Stomach (tissue), 9 donors: ENCODE data around the gene P4HTM. TPM values are rescaled to one million over a fixed set of nuclear protein-coding genes. Genes with fewer than 3 reads are reported as not detected.
A peak's percentile ranks its signal among the peaks of the same experiment; 100 is the strongest.

ENCODE experiments used
- DNase-seq, 2 donors: peaks; one replicate each; pipeline versions ENCODE4 v3.0.0 to v3.0.0-alpha.2; 2013 to 2019
- H3K27ac ChIP-seq, 5 donors: fragments of 200-600 bp in 4 of 5; sonication (generic) in 4 of 5; one replicate each; pipeline ENCODE4 v1.5.1; 2013 to 2019; ENCODE audit warnings: mild to moderate bottlenecking in 1 of 5, moderate library complexity in 1 of 5
- H3K27me3 ChIP-seq, 3 donors: fragments of 200-600 bp; sonication (generic); one replicate each; pipeline ENCODE4 v1.5.1; 2017 to 2019; ENCODE audit warnings: mixed run types in 1 of 3
- H3K36me3 ChIP-seq, 4 donors: fragments of 200-600 bp; sonication (generic); 1 replicate in 3 of 4; 2 replicates in 1 of 4; pipeline ENCODE4 v1.5.1; 2016 to 2019
- H3K4me1 ChIP-seq, 4 donors: fragments of 200-600 bp; sonication (generic); one replicate each; pipeline ENCODE4 v1.5.1; 2016 to 2019
- H3K4me3 ChIP-seq, 4 donors: fragments of 200-600 bp; sonication (generic) in 3 of 4; one replicate each; pipeline ENCODE4 v1.5.1; 2016 to 2019; ENCODE audit warnings: mild to moderate bottlenecking in 1 of 4
- H3K9me3 ChIP-seq, 4 donors: fragments of 200-600 bp; sonication (generic); one replicate each; pipeline ENCODE4 v1.5.1; 2016 to 2019
- CTCF ChIP-seq, 7 experiments: fragments of 450-650 bp in 4 of 7; fragments of 200-600 bp in 3 of 7; sonication (generic) in 3 of 7; IDR thresholded peaks; one replicate each; pipeline ENCODE4 v1.5.1; 2016 to 2019; ENCODE audit warnings: antibody characterized with exemption in 7 of 7, control low read depth in 2 of 7, mild to moderate bottlenecking in 1 of 7
- EP300 ChIP-seq: sonication (generic); formaldehyde crosslinking; IDR thresholded peaks from one replicate; pipeline ENCODE4 v1.6.1; 2017; ENCODE audit warnings: antibody characterized with exemption
- POLR2A ChIP-seq, 4 donors: fragments of 450-650 bp; IDR thresholded peaks; one replicate each; pipeline ENCODE4 v1.6.1; 2016; ENCODE audit warnings: antibody characterized with exemption in 4 of 4, control low read depth in 2 of 4, mild to moderate bottlenecking in 1 of 4, moderate library complexity in 1 of 4
- POLR2AphosphoS5 ChIP-seq, 3 donors: sonication (generic); formaldehyde crosslinking; IDR thresholded peaks; one replicate each; pipeline ENCODE4 v1.6.1; 2016; ENCODE audit warnings: antibody characterized with exemption in 3 of 3
- WGBS, 5 donors: extraction: QIAGEN DNeasy Blood & Tissue Kit in 3 of 5; methylation state at CpG; one replicate each; pipeline versions ENCODE4 v1.1.5 to v1.1.7; 2013 to 2018; 5-methylcytosine and 5-hydroxymethylcytosine counted together
- intact Hi-C: fragments of 100-400 bp; cut with DNase I; formaldehyde crosslinking; loops from one replicate; pipeline ENCODE4 v1.15.1; 2023; ENCODE audit warnings: low total_unique reads
- polyA plus RNA-seq, 3 donors: library from polyadenylated mRNA; stranded (reverse); fragments of 200-250 nt; gene quantifications; one replicate each; pipeline ENCODE4 v1.2.3, GENCODE V29; 2013
- total RNA-seq, 5 donors: library from RNA; depleted of rRNA; stranded (reverse); fragments of >200 nt; gene quantifications; one replicate each; pipeline versions ENCODE4 v1.1.0 to v1.2.3, GENCODE V29; 2014 to 2016
- donor health status: healthy with polysubstance abuse.
- donor health status: Bipolar disorder and iron deficiency.
- donor health status: healthy.

P4HTM gene
- total and polyA plus RNA-seq, 8 donors, result 19.1 to 383 (median 48.3) TPM

- H3K4me1 ChIP-seq, result peaks cover 24 to 64% (median 48%) of the 10 kb centered on the region in 4 donors
- 93 to 100% (median 96%) methylated on average over 2 to 3 of the region's 3 CpGs for WGBS, 5 donors
- no peak overlapping the region for H3K4me3 ChIP-seq
- H3K27ac ChIP-seq, result peak overlapping the region in 1 of 5 donors; percentile 94
- intact Hi-C loops, result no loop called here
- no peak for DNase-seq
- H3K9me3 ChIP-seq, result no peaks in the 10 kb centered on the region
- peaks cover 0 to 17% (median 6%) of the 10 kb centered on the region in 4 donors for H3K36me3 ChIP-seq
- TF ChIP-seq EP300 (no peak), POLR2AphosphoS5 (IDR thresholded peaks at IDR 0.05) (no peak), POLR2A (IDR thresholded peaks at IDR 0.05) (no peak), CTCF (IDR thresholded peaks at IDR 0.05) (no peak)
- H3K27me3 ChIP-seq, result no peaks in the 10 kb centered on the region
Measured at GRCh38 chr3:49005303-49005680, 15.3 kb downstream of the P4HTM start.

- Histone ChIP-seq H3K36me3 (peaks cover 0 to 17% (median 6%) of the 10 kb centered on the region in 4 donors), H3K4me3 (peak overlapping the region in 3 of 4 donors; percentile 66 to 87 (median 69)), H3K4me1 (peaks cover 24 to 61% (median 47%) of the 10 kb centered on the region in 4 donors), H3K9me3 (no peaks in the 10 kb centered on the region), H3K27me3 (no peaks in the 10 kb centered on the region), H3K27ac (peak overlapping the region in 4 of 5 donors; percentile 94 to 98 (median 96))
- no peak for TF ChIP-seq POLR2A (IDR thresholded peaks at IDR 0.05)
- no peak for TF ChIP-seq CTCF (IDR thresholded peaks at IDR 0.05)
- no peak for TF ChIP-seq POLR2AphosphoS5 (IDR thresholded peaks at IDR 0.05)
- no peak for TF ChIP-seq EP300
- 70 to 98% (median 95%) methylated on average over 1 to 5 of the region's 5 CpGs for WGBS, 5 donors
- intact Hi-C loops, result no loop called here
- no peak for DNase-seq
Measured at GRCh38 chr3:49005998-49006397, 16.0 kb downstream of the P4HTM start.

GRCh38 chr3:49006408-49007067, 16.5 kb downstream of the P4HTM start:
- DNase-seq, result peak in 1 of 2 donors; percentile 83
- WGBS, 5 donors, result 2 to 6% (median 3%) methylated on average over 13 to 32 of the region's 32 CpGs
- Histone ChIP-seq H3K36me3 (peaks cover 0 to 21% (median 9%) of the 10 kb centered on the region in 4 donors), H3K4me1 (peaks cover 26 to 62% (median 50%) of the 10 kb centered on the region in 4 donors), H3K9me3 (no peaks in the 10 kb centered on the region), H3K27me3 (no peaks in the 10 kb centered on the region), H3K27ac (peak overlapping the region; percentile 94 to 98 (median 95)), H3K4me3 (peak overlapping the region; percentile 66 to 87 (median 76))
- intact Hi-C loops, result no loop called here
- TF ChIP-seq POLR2AphosphoS5 (IDR thresholded peaks at IDR 0.05) (no peak), EP300 (no peak)

- Histone ChIP-seq H3K27me3 (no peaks in the 10 kb centered on the region), H3K36me3 (peaks cover 0 to 22% (median 13%) of the 10 kb centered on the region in 4 donors), H3K9me3 (no peaks in the 10 kb centered on the region), H3K27ac (peak within 1 kb of the TSS; percentile 94 to 98 (median 95)), H3K4me3 (peak within 1 kb of the TSS; percentile 66 to 87 (median 76)), H3K4me1 (peaks cover 31 to 69% (median 56%) of the 10 kb centered on the region in 4 donors)
- intact Hi-C loops, result no loop called here
- TF ChIP-seq EP300 (no peak), CTCF (IDR thresholded peaks at IDR 0.05) (peak in 2 of 7 experiments; percentile 57 to 58), POLR2A (IDR thresholded peaks at IDR 0.05) (no peak), POLR2AphosphoS5 (IDR thresholded peaks at IDR 0.05) (peak; percentile 71 to 95 (median 85))
- DNase-seq, result peak; percentile 99
- 0 to 1% (median 1%) methylated on average over 42 to 65 of the region's 65 CpGs for WGBS, 5 donors
Measured at GRCh38 chr3:49007068-49007770, 17.2 kb downstream of the P4HTM start, which contains the start of gene WDR6. Gene WDR6 (plus strand): TSS chr3:49007391. CDS start chr3:49007432, 41 bp downstream.
